ENCODE measurements around the gene PXYLP1.
"Not testable (repeated sequence)": the region's sequence is repeated elsewhere in the genome, so short reads cannot be mapped to it uniquely, and the experiment has no call there.

The PXYLP1 gene, protein sequence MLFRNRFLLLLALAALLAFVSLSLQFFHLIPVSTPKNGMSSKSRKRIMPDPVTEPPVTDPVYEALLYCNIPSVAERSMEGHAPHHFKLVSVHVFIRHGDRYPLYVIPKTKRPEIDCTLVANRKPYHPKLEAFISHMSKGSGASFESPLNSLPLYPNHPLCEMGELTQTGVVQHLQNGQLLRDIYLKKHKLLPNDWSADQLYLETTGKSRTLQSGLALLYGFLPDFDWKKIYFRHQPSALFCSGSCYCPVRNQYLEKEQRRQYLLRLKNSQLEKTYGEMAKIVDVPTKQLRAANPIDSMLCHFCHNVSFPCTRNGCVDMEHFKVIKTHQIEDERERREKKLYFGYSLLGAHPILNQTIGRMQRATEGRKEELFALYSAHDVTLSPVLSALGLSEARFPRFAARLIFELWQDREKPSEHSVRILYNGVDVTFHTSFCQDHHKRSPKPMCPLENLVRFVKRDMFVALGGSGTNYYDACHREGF

GRCh38 chr3:141231101-141231951, at the start of gene PXYLP1:
Gene PXYLP1, plus strand, starts transcription at chr3:141231825. Its CDS starts 28,351 bp downstream, at chr3:141260176.
- peak; percentile 87 for DNase-seq (ENCODE audit: low spot score)

DNA sequence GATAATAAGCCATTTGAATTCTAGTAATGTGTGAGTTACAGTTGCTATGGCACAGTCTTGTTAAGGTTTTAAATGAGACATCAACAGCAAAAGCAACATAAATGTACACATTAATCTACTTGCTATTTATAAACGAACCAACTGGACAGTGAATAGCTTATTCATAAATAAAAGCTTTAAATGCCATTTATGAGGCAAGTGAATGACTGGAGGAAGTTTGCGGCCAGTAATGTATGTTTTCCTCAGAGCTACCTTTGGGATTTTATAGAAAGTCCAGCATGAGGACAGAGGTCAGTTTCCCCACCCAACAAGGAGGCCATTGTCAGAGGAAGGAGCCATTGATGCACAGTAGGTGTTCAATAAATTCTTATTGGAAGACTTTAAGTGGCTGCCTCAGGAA, 48.0 kb upstream of the PXYLP1 start:
- DNase-seq (ENCODE audit: low spot score), result no peak

DNA sequence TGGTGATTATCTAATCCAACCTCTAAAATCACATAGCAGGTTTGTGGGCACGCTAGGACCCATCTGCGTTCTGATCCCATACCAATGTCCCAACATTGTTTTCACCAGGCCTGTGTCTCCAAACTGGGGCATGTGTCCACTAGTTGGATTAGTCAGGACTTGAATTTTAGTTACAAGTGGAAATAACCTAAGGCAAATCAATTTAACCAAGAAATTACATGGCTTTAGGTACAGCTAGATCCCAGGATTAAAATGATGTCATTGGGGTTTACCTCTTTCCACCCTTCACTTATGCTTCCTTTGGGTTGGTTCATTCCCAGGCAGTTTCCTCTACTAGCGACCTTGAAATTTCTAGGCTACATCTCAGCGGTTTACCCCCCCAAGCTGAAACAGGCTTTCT, 47.2 kb upstream of the PXYLP1 start:
- no peak for DNase-seq (ENCODE audit: low spot score)

DNA sequence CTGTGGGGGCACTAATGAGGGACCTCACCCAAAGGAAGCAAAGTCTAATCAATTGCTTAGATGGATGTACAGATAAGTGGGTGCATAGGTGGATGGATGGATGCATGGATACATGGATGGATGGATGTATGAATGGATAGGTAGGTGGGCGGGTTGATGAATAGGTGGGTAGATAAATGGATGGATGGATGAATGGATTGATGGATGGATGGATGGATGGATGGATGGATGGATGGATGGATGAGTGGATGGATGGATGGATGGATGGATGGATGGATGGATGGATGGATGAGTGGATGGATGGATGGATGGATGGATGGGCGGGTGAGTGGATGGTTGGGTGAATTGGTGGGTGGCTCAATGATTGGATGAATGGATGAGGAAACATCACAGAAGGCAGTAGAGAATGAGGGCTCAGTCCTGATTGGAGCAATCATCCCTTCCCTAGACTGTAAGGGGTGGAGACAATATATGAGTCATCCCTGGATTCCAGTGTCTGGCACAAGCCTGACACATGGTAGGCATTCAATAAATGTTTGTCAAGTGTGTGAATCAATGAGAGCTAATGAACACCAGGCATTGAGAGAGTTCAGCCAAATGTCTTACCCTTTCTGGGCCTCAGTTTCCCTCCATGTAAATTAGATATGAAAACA, 40.4 kb upstream of the PXYLP1 start:
- no peak for DNase-seq (ENCODE audit: low spot score)

GRCh38 chr3:141192345-141192744, 39.3 kb upstream of the PXYLP1 start:
- DNase-seq (ENCODE audit: low spot score), result peak; percentile 98

GRCh38 chr3:141193066-141193830, 38.4 kb upstream of the PXYLP1 start:
- no peak for DNase-seq (ENCODE audit: low spot score)

DNA sequence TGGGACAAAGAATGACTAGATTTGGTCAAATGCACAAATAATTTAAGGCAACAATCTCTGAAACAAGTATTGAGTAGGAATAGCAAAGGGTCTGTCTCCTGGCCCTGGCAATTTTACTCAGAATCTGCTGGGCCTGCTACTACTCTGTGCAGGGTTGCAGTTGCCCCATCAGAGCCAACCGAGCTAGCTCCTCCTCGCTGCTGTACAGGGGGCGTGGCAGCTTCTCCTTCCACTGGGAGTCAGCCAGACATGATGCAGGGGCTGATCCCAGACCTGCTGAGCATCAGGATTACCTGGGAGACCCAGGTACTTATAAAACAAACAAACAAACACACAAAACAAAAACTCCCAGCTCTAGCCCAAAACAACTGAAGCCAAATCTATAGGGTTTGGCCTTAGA, 30.5 kb upstream of the PXYLP1 start:
- no peak for DNase-seq (ENCODE audit: low spot score)

DNA sequence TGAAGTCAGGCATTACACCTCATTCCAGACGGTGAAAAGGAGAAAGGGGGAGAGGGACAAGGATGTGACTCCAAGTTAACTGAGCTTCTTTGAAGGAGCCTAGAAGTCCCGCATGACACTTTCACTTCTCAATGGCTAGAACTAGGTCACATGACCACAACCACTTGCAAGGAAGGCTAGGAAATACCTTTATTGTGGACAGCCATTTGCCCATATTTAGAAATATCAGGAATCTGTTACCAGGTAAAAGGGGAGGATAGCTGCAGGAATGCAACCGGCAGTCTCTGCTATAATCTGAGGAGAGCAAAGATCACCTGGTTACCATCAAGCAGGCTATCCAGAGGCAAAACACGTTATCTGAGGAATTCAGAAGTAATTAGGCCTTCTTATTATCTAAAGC, 28.9 kb upstream of the PXYLP1 start:
- no peak for DNase-seq (ENCODE audit: low spot score)

- DNase-seq (ENCODE audit: low spot score), result no peak
Measured at GRCh38 chr3:141203866-141204265, 27.8 kb upstream of the PXYLP1 start.

DNA sequence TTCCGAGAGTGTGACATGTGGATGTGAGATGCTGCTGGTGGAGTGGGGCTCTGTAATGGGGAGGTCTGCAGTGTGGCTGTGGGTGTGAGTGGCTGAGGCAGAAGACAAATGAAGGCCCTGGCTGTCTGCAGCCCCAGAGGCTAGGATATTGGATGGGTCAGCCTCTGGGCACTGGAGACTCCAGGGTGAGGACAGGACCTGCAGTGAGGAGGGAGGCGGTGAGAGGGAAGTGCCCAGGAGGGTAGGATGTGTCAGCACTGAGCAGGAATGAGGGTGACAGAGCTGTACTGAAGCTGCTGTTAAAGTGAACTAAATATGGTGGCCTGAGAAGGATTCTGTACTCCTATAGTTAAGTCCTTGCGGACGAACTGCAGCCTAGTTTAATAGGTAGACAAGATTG, 27.3 kb upstream of the PXYLP1 start:
- no peak for DNase-seq (ENCODE audit: low spot score)

GRCh38 chr3:141211306-141211705, 20.3 kb upstream of the PXYLP1 start:
- DNase-seq (ENCODE audit: low spot score), result not testable (repeated sequence)

GRCh38 chr3:141212101-141212500, 19.5 kb upstream of the PXYLP1 start:
- no peak for DNase-seq (ENCODE audit: low spot score)

DNA sequence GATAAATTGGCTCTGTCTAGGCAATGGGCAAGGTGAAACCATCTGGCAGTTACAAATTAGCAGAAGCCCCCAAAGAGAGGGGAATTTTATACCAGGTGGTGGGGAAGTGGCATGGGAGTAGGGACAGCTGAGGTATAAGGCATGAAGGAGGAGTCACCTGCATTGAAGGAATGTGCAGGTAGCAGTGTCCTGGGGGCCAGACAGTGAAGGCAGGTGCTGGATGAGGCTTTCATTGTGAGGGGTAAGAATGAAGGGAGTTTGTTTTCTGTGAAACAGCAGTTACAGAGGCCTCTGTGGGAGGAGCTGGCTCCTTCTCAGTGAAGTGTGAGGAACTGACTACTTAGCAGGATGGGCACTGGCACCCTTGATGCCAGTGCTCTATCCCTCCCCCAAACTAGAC, 19.1 kb upstream of the PXYLP1 start:
- DNase-seq (ENCODE audit: low spot score), result no peak

DNA sequence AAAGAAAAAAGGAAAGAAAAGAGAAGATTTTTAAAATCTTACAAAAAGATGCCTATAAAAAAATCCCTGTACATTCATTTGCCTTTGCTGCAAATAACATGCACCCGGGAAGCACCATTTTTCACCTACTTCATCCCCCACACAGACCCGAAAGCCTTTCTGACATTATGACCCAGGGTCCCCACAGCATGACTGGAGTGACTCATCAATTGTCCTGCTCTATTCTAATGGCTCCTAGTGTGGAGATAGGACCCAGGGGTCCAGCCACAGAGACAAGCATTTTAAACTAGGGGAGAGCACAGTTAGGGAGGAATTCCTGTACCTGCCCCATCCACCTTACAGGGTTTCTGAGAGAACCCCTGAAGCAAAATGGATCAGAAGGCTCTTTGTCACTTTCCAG, 14.7 kb upstream of the PXYLP1 start:
- DNase-seq (ENCODE audit: low spot score), result no peak

DNA sequence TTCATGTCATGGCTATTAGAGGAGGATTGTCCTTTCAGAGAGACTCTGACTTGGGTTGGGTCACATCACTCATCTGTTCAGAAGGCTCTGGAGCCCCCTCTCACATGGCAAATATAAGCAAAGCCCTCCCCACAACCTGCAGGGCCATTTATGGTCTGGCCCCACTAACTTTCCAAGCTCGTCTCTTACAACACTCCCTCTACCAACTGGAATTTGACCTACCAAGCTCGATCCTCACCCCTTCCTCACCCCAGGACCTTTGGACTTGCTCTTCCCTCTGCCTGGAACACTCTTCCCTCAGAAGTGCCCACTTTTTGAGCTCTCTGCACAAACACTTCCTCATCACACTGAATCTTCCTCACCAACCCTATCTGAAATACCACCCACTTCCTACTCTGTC, 14.2 kb upstream of the PXYLP1 start:
- DNase-seq (ENCODE audit: low spot score), result no peak

GRCh38 chr3:141218162-141218835, 13.3 kb upstream of the PXYLP1 start:
- no peak for DNase-seq (ENCODE audit: low spot score)

DNA sequence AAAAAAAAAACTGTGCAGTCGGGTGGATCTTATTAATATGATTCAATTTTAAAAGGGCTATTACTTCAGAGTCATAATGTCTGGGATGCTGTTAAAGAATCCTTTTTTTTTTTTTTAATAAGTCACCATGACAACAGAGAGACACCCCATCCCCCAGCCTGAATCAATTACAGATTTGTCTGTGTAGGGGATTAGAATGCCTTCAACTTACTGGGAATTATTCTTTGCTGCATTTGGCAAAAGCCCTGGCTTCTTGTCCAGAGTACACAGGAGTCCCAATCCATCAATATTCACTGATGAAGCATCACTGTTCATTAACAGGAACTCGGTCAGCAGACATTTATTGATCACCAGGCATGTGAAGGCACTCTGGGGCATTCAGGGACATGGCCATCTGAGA, 12.7 kb upstream of the PXYLP1 start:
- no peak for DNase-seq (ENCODE audit: low spot score)

DNA sequence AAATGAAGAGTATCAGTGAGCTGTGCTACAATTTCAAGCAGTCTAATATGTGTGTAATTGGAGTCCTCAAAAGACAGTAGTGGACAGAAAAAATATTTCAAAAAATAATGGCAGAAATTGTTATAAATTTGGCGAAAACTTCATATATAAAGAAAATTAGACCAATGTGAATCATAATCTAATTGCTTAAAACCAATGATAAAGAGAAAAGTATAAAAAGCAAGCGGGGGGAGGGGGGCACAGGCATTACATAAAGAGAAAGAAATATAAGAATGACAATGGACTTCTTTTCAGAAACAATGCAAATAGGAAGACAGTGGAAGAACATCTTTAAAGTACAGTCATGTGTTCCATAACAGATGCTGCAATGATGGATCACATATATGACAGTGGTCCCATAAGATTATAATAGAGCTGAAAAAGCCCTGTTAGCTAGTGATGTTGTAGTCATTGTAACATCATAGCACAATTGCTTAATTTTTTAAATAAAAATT, 7.9 kb upstream of the PXYLP1 start:
- no peak for DNase-seq (ENCODE audit: low spot score)

- no peak for DNase-seq (ENCODE audit: low spot score)
Measured at GRCh38 chr3:141225939-141226338, 5.7 kb upstream of the PXYLP1 start.

GRCh38 chr3:141227216-141227615, 4.4 kb upstream of the PXYLP1 start:
- no peak for DNase-seq (ENCODE audit: low spot score)

DNA sequence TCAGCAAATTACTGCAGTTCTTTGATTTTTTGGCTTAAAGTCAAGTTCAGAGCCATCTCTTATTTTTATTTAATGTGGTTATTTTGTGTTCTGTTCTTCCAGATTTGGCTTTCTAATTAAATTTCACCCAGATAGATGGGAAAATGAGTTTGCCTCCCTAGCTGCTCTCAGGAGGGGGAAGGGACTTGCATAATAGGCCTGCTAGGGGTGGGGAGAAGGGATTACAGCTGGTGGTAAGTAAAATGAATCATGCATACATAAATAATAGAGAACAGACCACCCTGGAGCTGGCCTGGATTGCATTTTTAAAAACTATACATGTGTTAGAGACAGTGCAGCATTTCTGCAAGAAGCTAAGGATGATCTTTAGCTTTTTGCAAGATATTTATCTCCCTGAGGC, 3.9 kb upstream of the PXYLP1 start:
- DNase-seq (ENCODE audit: low spot score), result no peak

All from CD4-positive, alpha-beta T cell treated with Interleukin-2 at 100 ng/mL for 4 hours (primary cell).